GM23338 (cell line): ENCODE measurements around the gene ATXN8OS. TPM values are rescaled to one million over a fixed set of nuclear protein-coding genes. Genes with fewer than 3 reads are reported as not detected.

Experiments
- ATAC-seq: fragments of 200-7000 bp; cut with Tn5 transposase; 3 replicates; pipeline ENCODE4 v1.9.1; 2020
- DNase-seq: peaks from one replicate; pipeline ENCODE4 v3.0.0-alpha.2; 2015; ENCODE audit warnings: low spot score
- H2AFZ ChIP-seq: fragments of 200-600 bp; sonication (generic); 2 replicates; pipeline ENCODE4 v1.8.0; 2016; ENCODE audit warnings: antibody characterized with exemption, mild to moderate bottlenecking, moderate library complexity
- H3F3A ChIP-seq: fragments of 200-600 bp; sonication (generic); replicated peaks from 2 replicates; pipeline ENCODE4 v1.8.0; 2017; ENCODE audit warnings: antibody characterized with exemption, mixed run types, low read depth
- H3K27ac ChIP-seq: fragments of 200-600 bp; sonication (generic); 2 replicates; pipeline ENCODE4 v1.6.1; 2016; ENCODE audit warnings: low read depth
- H3K27me3 ChIP-seq: fragments of 200-600 bp; sonication (generic); 2 replicates; pipeline ENCODE4 v1.8.0; 2016; ENCODE audit warnings: mild to moderate bottlenecking, mixed run types, moderate library complexity; ENCODE audit not compliant: insufficient read depth
- H3K36me3 ChIP-seq: fragments of 200-600 bp; sonication (generic); 2 replicates; pipeline ENCODE4 v1.8.0; 2016; ENCODE audit warnings: mild to moderate bottlenecking; ENCODE audit not compliant: insufficient read depth
- H3K4me1 ChIP-seq: fragments of 200-600 bp; sonication (generic); 2 replicates; pipeline ENCODE4 v1.8.0; 2016; ENCODE audit warnings: mild to moderate bottlenecking, moderate library complexity; ENCODE audit not compliant: insufficient read depth
- H3K4me2 ChIP-seq: fragments of 200-600 bp; sonication (generic); 2 replicates; pipeline ENCODE4 v1.7.1; 2017; ENCODE audit warnings: mixed run types
- H3K4me3 ChIP-seq: fragments of 200-600 bp; sonication (generic); 2 replicates; pipeline ENCODE4 v1.6.1; 2016; ENCODE audit warnings: mixed run types
- H3K79me2 ChIP-seq: fragments of 200-600 bp; sonication (generic); replicated peaks from 2 replicates; pipeline ENCODE4 v1.8.0; 2017; ENCODE audit warnings: mild to moderate bottlenecking; ENCODE audit not compliant: insufficient read depth
- H3K9me2 ChIP-seq: fragments of 200-600 bp; sonication (generic); 2 replicates; pipeline ENCODE4 v1.8.0; 2017; ENCODE audit not compliant: insufficient read depth
- H4K20me1 ChIP-seq: fragments of 200-600 bp; sonication (generic); replicated peaks from 2 replicates; pipeline ENCODE4 v1.8.0; 2017; ENCODE audit warnings: mild to moderate bottlenecking; ENCODE audit not compliant: insufficient read depth
- H3K27ac Mint-ChIP-seq: 2 replicates; pipeline ENCODE4 v1.8.0; 2020; ENCODE audit warnings: inconsistent platforms, mild to moderate bottlenecking, moderate library complexity, mixed read lengths
- H3K27me3 Mint-ChIP-seq: 3 replicates; pipeline ENCODE4 v1.8.0; 2022; ENCODE audit warnings: low read depth, mild to moderate bottlenecking, moderate library complexity, mixed read lengths, inconsistent platforms; ENCODE audit not compliant: insufficient read depth, poor library complexity
- H3K36me3 Mint-ChIP-seq: 3 replicates; pipeline ENCODE4 v1.8.0; 2021; ENCODE audit warnings: low read depth, mild to moderate bottlenecking, inconsistent platforms, moderate library complexity, mixed read lengths
- H3K4me1 Mint-ChIP-seq: 3 replicates; pipeline ENCODE4 v1.8.0; 2020; ENCODE audit warnings: mild to moderate bottlenecking, inconsistent platforms, mixed read lengths
- H3K4me3 Mint-ChIP-seq: 3 replicates; pipeline ENCODE4 v1.8.0; 2021; ENCODE audit warnings: moderate library complexity, mild to moderate bottlenecking, inconsistent platforms, mixed read lengths
- H3K9me3 Mint-ChIP-seq: 3 replicates; pipeline ENCODE4 v1.8.0; 2020; ENCODE audit warnings: moderate library complexity, mild to moderate bottlenecking, inconsistent platforms, mixed read lengths
- CREB1 ChIP-seq: fragments of 250-450 bp; sonication (Bioruptor Pico); IDR thresholded peaks from 2 replicates; pipeline ENCODE4 v1.5.0; 2020; ENCODE audit warnings: low read depth, mild to moderate bottlenecking, moderate library complexity
- CTCF ChIP-seq, 2 experiments: fragments of 200-600 bp in 1 of 2; sonication (generic) in 1 of 2; conservative IDR thresholded peaks; 2 replicates each; pipeline versions ENCODE4 v1.5.1 to v1.6.1; 2016 to 2017; ENCODE audit warnings: antibody characterized with exemption in 2 of 2, low read depth in 2 of 2, mild to moderate bottlenecking in 2 of 2, moderate library complexity in 1 of 2
- EZH2 ChIP-seq: fragments of 200-600 bp; sonication (generic); IDR thresholded peaks from one replicate; pipeline ENCODE4 v1.8.0; 2017; ENCODE audit warnings: antibody characterized with exemption, mild to moderate bottlenecking, low read depth; ENCODE audit not compliant: unreplicated experiment
- EZH2phosphoT487 ChIP-seq: fragments of 200-600 bp; sonication (generic); IDR thresholded peaks from one replicate; pipeline ENCODE4 v1.8.1; 2018; ENCODE audit warnings: antibody characterized with exemption; ENCODE audit not compliant: unreplicated experiment
- JUNB ChIP-seq: IDR thresholded peaks from one replicate; pipeline ENCODE4 v1.6.1; 2016; ENCODE audit warnings: antibody characterized with exemption; ENCODE audit not compliant: unreplicated experiment
- NANOG ChIP-seq: IDR thresholded peaks from 2 replicates; pipeline ENCODE4 v1.6.1; 2016; ENCODE audit warnings: antibody characterized with exemption, borderline replicate concordance
- POLR2AphosphoS5 ChIP-seq: IDR thresholded peaks from 2 replicates; pipeline ENCODE4 v1.6.1; 2016; ENCODE audit warnings: antibody characterized with exemption, low read depth
- REST ChIP-seq: IDR thresholded peaks from one replicate; pipeline ENCODE4 v1.6.1; 2018; ENCODE audit warnings: antibody characterized with exemption; ENCODE audit not compliant: unreplicated experiment
- STAT1 ChIP-seq: IDR thresholded peaks from one replicate; pipeline ENCODE4 v1.6.1; 2016; ENCODE audit warnings: antibody characterized with exemption; ENCODE audit not compliant: unreplicated experiment
- ZNF114 ChIP-seq: fragments of 250-450 bp; sonication (Bioruptor Pico); IDR thresholded peaks from 2 replicates; pipeline ENCODE4 v1.5.0; 2020; ENCODE audit warnings: mild to moderate bottlenecking, moderate library complexity
- long read RNA-seq: library from polyadenylated mRNA; unstranded; transcript quantifications from one replicate; pipeline ENCODE4 v2.0.0, GENCODE V29; 2020; ENCODE audit not compliant: unreplicated experiment
- polyA plus RNA-seq: library from polyadenylated mRNA; unstranded; fragments of >200 nt; fragmentation: Nextera tagmentation; extraction: Ambion mirVana; gene quantifications from 2 replicates; pipeline ENCODE4 v1.2.1, GENCODE V29; 2016
- total RNA-seq: library from RNA; depleted of rRNA; stranded (reverse); fragments of >200 nt; shearing (Covaris generic); gene quantifications from 2 replicates; pipeline ENCODE4 v1.2.3, GENCODE V29; 2014; rRNA removed

The ATXN8OS gene
- total RNA-seq (not detected in 2 replicates), polyA plus RNA-seq (not detected in 2 replicates)
- long read RNA-seq = 0 reads

- Histone ChIP-seq H2AFZ (peak within 1 kb of the TSS; percentile 95), H3K27me3 (peaks cover 47% of the 10 kb centered on the region), H3K4me1 (no peaks in the 10 kb centered on the region), H3K4me3 (peak within 1 kb of the TSS; percentile 72), H3K9me2 (no peaks in the 10 kb centered on the region), H4K20me1 (peaks cover 3% of the 10 kb centered on the region; the same call in 1 of the 2 replicates), H3K79me2 (no peaks in the 10 kb centered on the region), H3K36me3 (no peaks in the 10 kb centered on the region), H3K27ac (no peak within 1 kb of the TSS), H3F3A (no peaks in the 10 kb centered on the region), H3K4me2 (peak within 1 kb of the TSS; percentile 87)
- Mint-ChIP-seq H3K27ac (no peak within 1 kb of the TSS), H3K4me1 (peaks cover 5% of the 10 kb centered on the region; the same call in 1 of the 3 replicates), H3K4me3 (peak within 1 kb of the TSS; percentile 75), H3K27me3 (peaks cover 26% of the 10 kb centered on the region), H3K9me3 (no peaks in the 10 kb centered on the region), H3K36me3 (no peaks in the 10 kb centered on the region)
- peak; percentile 89 for ATAC-seq
- DNase-seq = peak; percentile 71
- TF ChIP-seq CREB1 (CRISPR knock-in tag) (no peak), POLR2AphosphoS5 (no peak), ZNF114 (CRISPR knock-in tag) (no peak), EZH2phosphoT487 (no peak), EZH2 (peak; percentile 9), STAT1 (no peak), JUNB (no peak)
These were observed at the start of gene ATXN8OS for GRCh38 chr13:70107498-70108281. Gene ATXN8OS, plus strand, starts transcription at chr13:70107826.

GRCh38 chr13:70080012-70080411, 27.6 kb upstream of the ATXN8OS start:
- no peak for DNase-seq
- Histone ChIP-seq H3K4me1 (no peaks in the 10 kb centered on the region), H3K79me2 (no peaks in the 10 kb centered on the region), H3K9me2 (no peaks in the 10 kb centered on the region), H3K4me2 (no peak overlapping the region), H3K36me3 (no peaks in the 10 kb centered on the region), H2AFZ (no peak overlapping the region), H3K27ac (no peak overlapping the region), H3K27me3 (no peaks in the 10 kb centered on the region), H3K4me3 (no peak overlapping the region), H4K20me1 (no peaks in the 10 kb centered on the region), H3F3A (no peaks in the 10 kb centered on the region)
- ATAC-seq = no peak
- H3K4me1 Mint-ChIP-seq = no peaks in the 10 kb centered on the region
- H3K9me3 Mint-ChIP-seq = no peaks in the 10 kb centered on the region
- H3K27ac Mint-ChIP-seq = no peak overlapping the region
- H3K27me3 Mint-ChIP-seq = no peaks in the 10 kb centered on the region
- H3K4me3 Mint-ChIP-seq = no peak overlapping the region
- no peak for TF ChIP-seq CREB1 (CRISPR knock-in tag)
- TF ChIP-seq CTCF (conservative IDR thresholded peaks at IDR 0.05; ENCODE audit: low read depth in 2 of 2) = no peak
- no peak for TF ChIP-seq JUNB
- no peak for TF ChIP-seq EZH2phosphoT487
- no peak for TF ChIP-seq ZNF114 (CRISPR knock-in tag)
- TF ChIP-seq EZH2 = no peak
- no peak for TF ChIP-seq STAT1
- TF ChIP-seq REST = no peak
- TF ChIP-seq NANOG = no peak
- no peaks in the 10 kb centered on the region for H3K36me3 Mint-ChIP-seq
